Stimulated activated CD4-positive, alpha-beta T cell treated with anti-CD3 and anti-CD28 coated beads, Interleukin-2, amount 100 ng/mL, for 48 hours (primary cell): Measurements from ENCODE around the gene RHBDF2.

Source experiments
- DNase-seq, 2 donors: peaks; one replicate each; pipeline ENCODE4 v3.0.0-alpha.2; 2020

RHBDF2 gene

GRCh38 chr17:76432712-76433336 lies 68.4 kb downstream of the RHBDF2 start:
- DNase-seq = no peak

GRCh38 chr17:76432004-76432403 lies 69.2 kb downstream of the RHBDF2 start:
- DNase-seq = no peak

- no peak for DNase-seq
Measured at GRCh38 chr17:76431509-76431908, 69.7 kb downstream of the RHBDF2 start.

- no peak for DNase-seq
Measured at GRCh38 chr17:76428511-76428910, 72.7 kb downstream of the RHBDF2 start.

GRCh38 chr17:76427501-76428231 lies 73.6 kb downstream of the RHBDF2 start:
- no peak for DNase-seq

- DNase-seq = no peak
Measured at GRCh38 chr17:76426853-76427252, 74.4 kb downstream of the RHBDF2 start.

- no peak for DNase-seq
Measured at GRCh38 chr17:76422860-76423259, 78.4 kb downstream of the RHBDF2 start.

- no peak for DNase-seq
Measured at GRCh38 chr17:76422406-76422805, 78.8 kb downstream of the RHBDF2 start.

- no peak for DNase-seq
Measured at GRCh38 chr17:76421044-76421407, 80.2 kb downstream of the RHBDF2 start.
